Activated naive CD8-positive, alpha-beta T cell (primary cell): ENCODE results near the gene MEX3D.

Source experiments
- H3K27ac Mint-ChIP-seq: one replicate; pipeline ENCODE4 v1.8.0; 2021; ENCODE audit warnings: mixed read lengths
- H3K27me3 Mint-ChIP-seq: one replicate; pipeline ENCODE4 v1.8.0; 2021; ENCODE audit warnings: mixed read lengths
- H3K36me3 Mint-ChIP-seq: one replicate; pipeline ENCODE4 v1.8.0; 2021; ENCODE audit warnings: mixed read lengths
- H3K4me1 Mint-ChIP-seq: one replicate; pipeline ENCODE4 v1.8.0; 2021; ENCODE audit warnings: low read depth, mixed read lengths
- H3K4me3 Mint-ChIP-seq: one replicate; pipeline ENCODE4 v1.8.0; 2021; ENCODE audit warnings: mild to moderate bottlenecking, mixed read lengths
- H3K9me3 Mint-ChIP-seq: one replicate; pipeline ENCODE4 v1.8.0; 2021; ENCODE audit warnings: low read depth, mixed read lengths

The MEX3D gene

DNA sequence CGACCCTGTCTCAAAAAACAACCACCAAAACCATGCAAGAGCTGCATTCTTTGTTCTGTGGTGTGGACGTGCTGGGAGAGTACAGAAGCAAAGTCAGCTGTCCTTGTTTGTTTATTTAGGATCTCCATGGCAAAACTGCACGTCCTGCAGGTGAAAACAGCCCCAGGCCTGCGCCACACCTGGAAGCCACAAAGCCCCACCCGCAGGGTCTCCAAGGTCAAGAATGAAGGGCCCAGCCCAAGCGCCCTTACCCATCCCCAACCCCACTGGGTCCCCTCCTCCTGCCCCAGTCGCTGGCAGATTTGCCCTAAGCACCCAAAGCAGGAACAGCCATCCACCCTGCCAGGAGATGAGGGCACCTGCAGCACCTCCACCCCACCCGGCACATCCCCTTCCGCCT, 14.1 kb upstream of the MEX3D start:
- Mint-ChIP-seq H3K36me3 (no peaks in the 10 kb centered on the region), H3K27ac (no peak overlapping the region)

DNA sequence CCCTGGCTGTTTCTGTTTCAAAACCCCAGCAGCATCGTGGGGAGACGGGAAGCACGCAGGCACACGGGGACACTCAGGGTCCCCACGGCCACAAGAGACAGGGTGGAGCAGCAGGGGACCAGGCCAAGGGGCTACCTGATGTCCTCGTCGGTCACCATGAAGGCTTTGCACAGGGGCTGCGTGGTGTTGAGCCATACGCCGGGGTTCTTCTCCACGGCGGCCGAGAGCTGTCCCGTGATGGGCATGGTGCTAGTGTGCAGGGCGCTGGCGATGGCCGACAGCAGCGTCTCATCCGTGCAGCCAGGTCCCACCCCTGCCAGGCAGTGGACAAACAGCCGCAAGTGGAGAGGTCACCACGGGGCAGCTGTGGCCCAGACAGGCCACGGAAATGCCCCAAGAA, 12.8 kb upstream of the MEX3D start:
- Mint-ChIP-seq H3K27me3 (no peaks in the 10 kb centered on the region), H3K9me3 (no peaks in the 10 kb centered on the region), H3K4me3 (no peak overlapping the region), H3K27ac (no peak overlapping the region), H3K4me1 (peaks cover 5% of the 10 kb centered on the region), H3K36me3 (no peaks in the 10 kb centered on the region)

More for the DNA sequence above, 14.1 kb upstream of the MEX3D start:
- no peaks in the 10 kb centered on the region for H3K27me3 Mint-ChIP-seq
- no peak overlapping the region for H3K4me3 Mint-ChIP-seq
- no peaks in the 10 kb centered on the region for H3K9me3 Mint-ChIP-seq
- H3K4me1 Mint-ChIP-seq, result peaks cover 7% of the 10 kb centered on the region

DNA sequence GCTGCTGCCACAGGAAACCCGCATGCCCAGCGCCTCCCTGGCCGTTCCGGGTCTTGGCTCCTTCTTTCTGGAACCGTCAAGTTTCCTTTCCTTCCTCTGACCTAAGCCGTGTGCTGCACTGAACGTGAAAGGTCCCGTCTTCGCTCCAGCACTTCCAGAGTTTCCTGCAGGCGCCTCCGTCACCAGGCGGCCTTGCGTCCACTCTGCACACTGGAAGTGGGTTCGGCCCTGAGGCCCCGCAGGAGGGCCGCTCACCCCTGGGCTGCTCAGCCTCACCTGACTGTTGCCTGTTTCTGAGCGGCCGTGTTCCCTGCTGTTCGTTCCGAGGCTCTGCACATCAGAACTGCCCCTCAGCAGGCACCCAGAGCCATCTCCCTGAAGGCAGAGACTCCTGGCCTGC, 12.3 kb upstream of the MEX3D start:
- Mint-ChIP-seq H3K4me3 (no peak overlapping the region), H3K27ac (no peak overlapping the region), H3K4me1 (no peaks in the 10 kb centered on the region), H3K9me3 (no peaks in the 10 kb centered on the region), H3K36me3 (no peaks in the 10 kb centered on the region), H3K27me3 (no peaks in the 10 kb centered on the region)

DNA sequence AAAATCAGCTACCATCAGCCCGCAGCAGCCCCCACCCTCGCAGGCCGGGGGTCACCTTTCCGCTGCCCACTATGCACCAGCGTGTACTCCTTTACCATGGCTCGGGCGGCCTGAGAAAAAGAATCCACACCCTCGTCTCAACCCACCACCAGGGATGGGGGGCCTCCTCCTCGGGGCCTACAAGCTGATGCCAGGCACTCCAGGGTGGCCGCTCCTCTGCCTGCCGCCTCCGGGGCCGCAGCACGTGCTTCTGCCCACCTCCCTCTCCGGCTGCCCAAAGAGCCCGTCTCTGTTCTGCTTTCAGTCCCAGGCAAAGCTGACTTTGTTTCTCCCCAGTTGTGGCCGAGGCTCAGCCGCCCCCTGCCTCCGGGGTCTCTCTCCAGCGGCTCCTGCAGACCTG, 11.1 kb upstream of the MEX3D start:
- H3K9me3 Mint-ChIP-seq, result no peaks in the 10 kb centered on the region
- no peaks in the 10 kb centered on the region for H3K36me3 Mint-ChIP-seq
- H3K27me3 Mint-ChIP-seq, result no peaks in the 10 kb centered on the region
- no peak overlapping the region for H3K4me3 Mint-ChIP-seq
- H3K4me1 Mint-ChIP-seq, result no peaks in the 10 kb centered on the region
- no peak overlapping the region for H3K27ac Mint-ChIP-seq

DNA sequence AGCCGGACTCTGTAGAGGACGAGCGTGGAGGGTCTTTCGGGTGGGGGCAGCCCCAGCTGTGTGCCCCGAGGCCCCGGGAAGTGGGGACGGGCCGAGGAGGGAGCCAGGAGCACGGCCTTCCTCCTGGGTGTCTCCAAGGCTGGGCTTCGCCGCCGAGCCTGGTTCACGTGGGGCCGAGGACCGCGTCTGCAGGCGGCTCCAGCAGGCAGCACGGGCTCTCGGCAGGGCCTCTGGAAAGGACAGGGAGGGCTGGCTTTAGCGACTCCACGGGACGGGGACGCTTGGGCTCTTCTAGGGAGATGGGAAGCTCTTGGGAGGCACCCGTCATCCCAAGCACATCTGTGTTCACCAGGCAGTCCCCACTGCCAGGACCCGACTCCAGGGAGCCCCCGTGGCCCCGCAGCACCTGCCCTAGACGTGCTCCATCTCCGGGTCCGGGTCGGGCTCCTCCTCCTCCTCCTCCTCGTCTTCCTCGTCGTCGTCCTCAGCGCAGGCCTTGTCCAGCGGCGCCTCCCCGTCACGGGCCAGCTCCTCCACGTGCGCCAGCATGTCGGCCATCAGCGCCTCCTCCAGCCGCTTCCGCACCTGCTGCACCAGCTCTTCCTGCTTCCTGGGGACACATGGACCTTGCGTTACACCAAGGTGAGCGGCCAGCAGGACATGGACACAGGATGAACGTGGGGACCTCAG, 9.9 kb upstream of the MEX3D start:
- H3K9me3 Mint-ChIP-seq, result no peaks in the 10 kb centered on the region
- no peaks in the 10 kb centered on the region for H3K27me3 Mint-ChIP-seq
- H3K4me3 Mint-ChIP-seq, result no peak overlapping the region
- no peaks in the 10 kb centered on the region for H3K4me1 Mint-ChIP-seq
- H3K27ac Mint-ChIP-seq, result no peak overlapping the region
- no peaks in the 10 kb centered on the region for H3K36me3 Mint-ChIP-seq

DNA sequence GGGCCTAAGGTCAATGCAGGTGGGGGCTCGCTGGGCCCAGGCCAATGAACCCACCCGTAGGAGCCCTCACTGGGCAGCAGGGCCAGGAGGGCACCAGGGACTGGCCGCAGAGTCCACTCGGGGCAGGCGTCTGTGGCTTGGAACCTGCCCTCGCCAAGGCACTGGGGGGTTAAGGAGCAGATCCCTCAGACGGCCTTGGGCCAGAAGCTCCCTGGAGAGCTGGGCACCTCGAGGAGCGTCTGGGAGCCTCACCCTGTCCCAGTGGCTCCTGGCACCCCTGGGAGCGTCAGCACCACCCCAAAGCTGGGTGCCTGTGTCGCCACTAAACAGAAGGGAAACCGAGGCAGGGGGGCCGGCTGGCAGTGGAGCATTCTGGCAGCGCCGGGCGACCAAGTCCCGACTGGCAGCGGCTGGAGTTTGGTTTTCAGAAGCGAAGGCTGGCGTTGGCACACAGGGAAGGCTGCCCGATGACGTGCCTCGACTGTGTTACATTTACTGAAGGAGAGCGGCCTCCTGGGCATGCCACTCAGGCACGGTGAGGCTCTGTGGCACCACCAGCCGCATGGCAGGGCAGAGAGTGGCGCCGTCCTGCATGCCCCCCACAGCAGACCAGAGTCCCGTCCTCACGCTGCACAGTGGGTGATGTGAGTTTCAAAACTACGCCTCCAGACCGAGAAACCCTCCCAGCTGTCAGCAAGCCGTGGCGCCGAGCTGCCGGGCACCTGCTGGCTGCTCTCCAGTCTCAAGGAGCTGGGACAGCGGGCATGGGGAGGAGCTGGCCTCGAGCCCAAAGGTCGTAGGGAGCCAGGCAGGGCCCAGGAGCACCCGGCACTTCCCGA, 9.2 kb upstream of the MEX3D start:
- no peaks in the 10 kb centered on the region for H3K27me3 Mint-ChIP-seq
- H3K36me3 Mint-ChIP-seq, result no peaks in the 10 kb centered on the region
- H3K4me3 Mint-ChIP-seq, result no peak overlapping the region
- no peaks in the 10 kb centered on the region for H3K9me3 Mint-ChIP-seq
- no peaks in the 10 kb centered on the region for H3K4me1 Mint-ChIP-seq
- no peak overlapping the region for H3K27ac Mint-ChIP-seq

DNA sequence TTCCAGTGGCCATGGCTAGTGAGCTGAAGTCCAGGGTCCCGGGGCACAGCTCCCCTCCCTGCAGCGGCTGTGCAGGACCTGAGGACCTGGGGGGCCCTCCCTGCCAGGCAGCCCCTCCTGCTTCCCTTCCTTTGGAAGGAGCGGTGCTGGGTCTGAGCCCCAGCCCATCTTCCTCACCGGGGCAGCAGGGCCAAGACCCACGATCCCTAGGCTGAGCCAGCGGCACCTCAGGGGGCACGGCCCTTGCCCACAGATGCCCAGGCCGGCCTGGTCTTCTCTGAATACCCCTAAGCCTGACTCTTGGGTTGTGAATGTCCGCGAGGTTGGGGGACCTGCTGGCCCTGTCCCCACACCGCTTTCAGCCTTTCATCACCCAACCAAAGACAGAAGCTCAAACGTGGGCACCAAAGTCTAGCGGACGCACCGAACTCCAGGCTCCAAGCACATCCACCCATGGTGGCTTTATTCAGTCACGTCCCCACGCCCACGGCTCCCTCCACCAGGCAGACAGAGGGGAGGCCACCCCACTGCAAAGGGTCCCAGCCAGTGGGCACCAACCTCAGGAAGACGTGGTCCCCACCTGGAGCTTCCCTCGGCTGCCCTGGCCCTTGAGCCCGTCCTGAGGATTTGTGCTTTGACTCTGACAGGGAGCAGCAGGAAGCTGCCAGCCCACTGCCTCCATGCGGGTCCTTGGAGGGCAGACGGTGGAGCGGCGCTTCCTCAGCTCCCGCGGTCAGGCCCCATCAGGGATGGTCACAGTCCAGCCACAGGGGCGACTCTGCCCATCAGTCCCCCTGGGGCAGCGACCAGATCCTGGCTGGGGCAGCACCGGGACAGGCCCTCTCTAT, 8.3 kb upstream of the MEX3D start:
- Mint-ChIP-seq H3K36me3 (no peaks in the 10 kb centered on the region), H3K27ac (no peak overlapping the region), H3K4me3 (no peak overlapping the region), H3K27me3 (no peaks in the 10 kb centered on the region), H3K9me3 (no peaks in the 10 kb centered on the region), H3K4me1 (no peaks in the 10 kb centered on the region)

DNA sequence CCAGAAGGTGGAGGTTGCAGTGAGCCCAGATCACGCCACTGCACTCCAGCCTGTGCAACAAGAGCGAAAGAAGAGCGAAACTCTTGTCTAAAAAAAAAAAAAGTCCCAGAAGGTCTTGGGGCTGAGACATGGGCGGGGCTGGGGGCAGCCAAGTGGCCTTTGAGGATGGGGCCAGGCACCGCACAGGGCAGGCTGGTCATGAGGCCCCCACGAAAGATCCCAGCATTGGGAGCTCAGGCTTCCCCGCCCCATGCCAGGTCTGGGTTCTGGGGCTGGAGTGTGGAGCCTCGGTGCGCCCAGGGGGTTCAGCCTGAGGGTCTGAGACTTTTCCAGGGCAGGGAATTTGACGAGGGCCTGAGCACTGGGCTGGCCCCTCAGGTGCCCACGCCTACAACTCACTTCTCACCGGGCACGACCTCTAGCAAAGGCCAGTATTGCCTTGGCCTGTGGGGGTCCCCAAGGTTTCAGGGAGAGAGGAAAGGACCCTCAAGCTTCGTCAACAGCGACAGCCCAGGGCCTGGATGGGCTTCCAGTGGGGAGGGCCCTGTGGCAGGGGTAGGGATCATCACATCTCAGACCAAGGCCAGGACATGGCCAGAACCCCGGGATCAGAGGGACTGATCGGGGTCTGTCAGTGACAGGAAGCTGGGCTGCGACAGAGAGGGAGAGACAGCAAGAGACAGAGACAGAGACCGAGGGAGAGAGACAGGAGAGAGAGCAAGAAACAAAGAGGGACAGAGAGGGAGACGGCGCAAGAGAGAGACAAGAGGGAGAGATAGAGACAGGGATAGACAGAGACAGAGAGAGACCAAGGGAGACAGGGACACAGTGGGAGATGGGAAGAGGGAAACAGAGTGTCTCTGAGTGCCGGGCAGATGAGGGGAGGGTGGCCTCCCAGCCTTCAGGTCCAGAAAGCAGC, 7.5 kb upstream of the MEX3D start:
- Mint-ChIP-seq H3K4me3 (no peak overlapping the region), H3K27me3 (no peaks in the 10 kb centered on the region), H3K4me1 (no peaks in the 10 kb centered on the region), H3K27ac (no peak overlapping the region), H3K9me3 (no peaks in the 10 kb centered on the region), H3K36me3 (no peaks in the 10 kb centered on the region)

DNA sequence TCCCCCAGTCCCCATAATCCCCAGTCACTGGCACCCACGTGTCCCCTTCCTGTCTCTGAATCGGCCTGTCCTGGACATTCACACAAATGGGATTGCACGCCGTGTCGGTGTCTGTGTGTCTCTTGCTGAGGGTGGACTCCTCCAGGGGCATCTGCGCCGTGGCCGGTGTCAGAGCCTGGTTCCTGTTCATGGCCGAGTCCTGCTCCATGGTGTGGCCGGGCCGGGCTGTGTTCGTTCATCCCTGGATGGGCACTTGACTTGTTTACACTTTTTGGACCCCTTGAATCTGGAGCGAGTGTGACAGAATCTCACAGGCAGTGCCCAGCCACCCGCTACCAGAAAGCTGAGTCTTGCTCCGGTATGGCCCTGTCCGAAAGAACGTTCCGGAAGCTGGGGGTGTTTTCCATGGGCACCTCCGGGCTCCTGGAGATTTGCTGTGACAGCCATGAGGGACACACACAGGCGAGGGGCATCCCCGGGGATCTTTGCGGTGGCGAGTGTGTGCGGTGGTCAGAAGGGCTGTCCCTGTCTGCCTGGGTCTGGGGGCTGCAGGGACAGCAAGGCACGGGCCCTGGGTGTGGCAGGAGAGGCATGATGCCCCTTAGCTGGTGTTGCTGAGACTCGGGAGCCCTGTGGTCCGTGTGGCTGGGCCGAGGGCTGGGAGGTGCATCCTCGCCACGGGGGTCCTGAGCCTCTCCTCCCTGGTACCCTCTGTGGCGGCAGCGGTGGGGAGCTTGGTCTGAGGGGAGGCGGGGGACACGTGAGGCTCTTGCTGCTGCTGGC, 6.4 kb upstream of the MEX3D start:
- no peaks in the 10 kb centered on the region for H3K27me3 Mint-ChIP-seq
- no peak overlapping the region for H3K27ac Mint-ChIP-seq
- H3K9me3 Mint-ChIP-seq, result no peaks in the 10 kb centered on the region
- H3K4me3 Mint-ChIP-seq, result no peak overlapping the region
- H3K36me3 Mint-ChIP-seq, result no peaks in the 10 kb centered on the region
- peaks cover 1% of the 10 kb centered on the region for H3K4me1 Mint-ChIP-seq

DNA sequence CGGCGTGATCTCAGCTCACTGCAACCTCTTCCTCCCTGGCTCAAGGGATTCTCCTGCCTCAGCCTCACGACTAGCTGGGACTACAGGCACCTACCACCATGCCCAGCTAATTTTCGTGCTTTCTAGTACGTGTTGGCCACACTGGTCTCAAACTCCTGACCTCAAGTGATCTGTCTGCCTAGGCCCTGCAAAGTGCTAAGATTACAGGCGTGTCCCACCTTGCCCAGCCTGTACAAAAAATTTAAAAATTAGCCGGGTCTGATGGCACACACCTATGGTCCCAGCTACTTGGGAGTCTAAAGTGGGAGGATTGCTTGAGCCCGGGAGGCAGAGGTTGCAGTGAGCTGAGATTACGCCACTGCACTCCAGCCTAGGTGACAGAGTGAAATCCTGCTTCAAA, 4.7 kb upstream of the MEX3D start:
- H3K27ac Mint-ChIP-seq, result no peak overlapping the region
- H3K4me3 Mint-ChIP-seq, result no peak overlapping the region
- no peaks in the 10 kb centered on the region for H3K36me3 Mint-ChIP-seq
- H3K27me3 Mint-ChIP-seq, result no peaks in the 10 kb centered on the region
- peaks cover 1% of the 10 kb centered on the region for H3K4me1 Mint-ChIP-seq
- H3K9me3 Mint-ChIP-seq, result no peaks in the 10 kb centered on the region

DNA sequence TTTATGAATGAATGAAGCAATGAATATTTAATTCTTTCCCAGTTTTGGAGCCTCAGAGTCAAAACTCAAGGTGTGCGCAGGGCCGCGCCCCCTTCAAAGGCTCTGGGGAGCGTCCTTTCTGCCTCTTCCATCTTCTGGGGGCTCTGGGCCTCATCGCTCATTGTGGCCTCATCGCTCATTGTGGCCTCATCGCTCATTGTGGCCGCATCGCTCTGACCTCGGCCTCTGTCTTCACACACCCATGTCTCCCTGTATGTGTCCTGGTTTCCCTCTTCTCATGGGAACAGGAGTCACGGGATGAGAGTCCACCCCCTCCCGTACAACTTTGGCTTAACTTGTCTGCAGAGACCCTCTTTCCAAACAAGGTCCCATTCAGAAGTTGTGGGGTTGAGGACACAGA, 3.2 kb upstream of the MEX3D start:
- no peaks in the 10 kb centered on the region for H3K9me3 Mint-ChIP-seq
- H3K27ac Mint-ChIP-seq, result no peak overlapping the region
- H3K27me3 Mint-ChIP-seq, result no peaks in the 10 kb centered on the region
- peaks cover 1% of the 10 kb centered on the region for H3K4me1 Mint-ChIP-seq
- no peaks in the 10 kb centered on the region for H3K36me3 Mint-ChIP-seq
- no peak overlapping the region for H3K4me3 Mint-ChIP-seq

DNA sequence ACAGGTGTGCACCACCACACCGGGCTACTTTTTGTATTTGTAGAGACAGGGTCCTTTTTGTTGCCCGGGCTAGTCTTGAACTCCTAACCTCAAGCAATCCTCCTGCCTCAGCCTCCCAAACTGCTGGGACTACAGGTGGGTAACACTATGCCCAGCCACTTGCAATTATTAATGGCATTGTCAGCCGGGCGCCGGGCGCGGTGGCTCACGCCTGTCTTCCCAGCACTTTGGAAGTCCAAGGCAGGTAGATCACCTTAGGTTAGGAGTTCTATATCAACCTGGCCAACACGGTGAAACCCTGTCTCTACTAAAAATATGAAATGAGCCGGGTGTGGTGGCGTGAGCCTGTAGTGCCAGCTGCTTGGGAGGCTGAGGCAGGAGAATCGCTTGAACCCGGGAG, 2.7 kb upstream of the MEX3D start:
- H3K27me3 Mint-ChIP-seq, result no peaks in the 10 kb centered on the region
- no peak overlapping the region for H3K4me3 Mint-ChIP-seq
- no peaks in the 10 kb centered on the region for H3K36me3 Mint-ChIP-seq
- H3K9me3 Mint-ChIP-seq, result no peaks in the 10 kb centered on the region
- no peak overlapping the region for H3K27ac Mint-ChIP-seq
- H3K4me1 Mint-ChIP-seq, result peaks cover 1% of the 10 kb centered on the region

DNA sequence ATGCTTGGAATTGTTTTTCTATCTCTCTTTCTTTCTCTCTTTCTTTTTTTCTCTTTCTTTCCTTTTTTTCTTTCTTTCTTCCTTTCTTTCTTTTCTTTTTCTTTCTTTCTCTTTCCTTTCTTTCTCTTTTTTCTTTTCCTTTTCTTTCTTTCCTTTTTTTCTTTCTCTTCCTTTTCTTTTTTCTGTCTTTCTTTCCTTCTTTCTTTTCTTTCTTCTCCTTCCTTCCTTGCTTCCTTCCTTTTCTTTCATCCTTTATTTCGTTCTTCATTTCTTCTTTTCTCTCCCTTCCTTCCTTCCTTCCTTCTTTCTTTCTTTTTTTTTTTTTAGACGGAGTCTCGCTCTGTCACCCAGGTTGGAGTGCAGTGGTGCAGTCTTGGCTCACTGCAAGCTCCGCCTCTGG, 1.9 kb upstream of the MEX3D start:
- peak overlapping the region; percentile 53 for H3K4me3 Mint-ChIP-seq
- H3K36me3 Mint-ChIP-seq, result no peaks in the 10 kb centered on the region
- H3K27ac Mint-ChIP-seq, result no peak overlapping the region
- no peaks in the 10 kb centered on the region for H3K27me3 Mint-ChIP-seq
- H3K9me3 Mint-ChIP-seq, result no peaks in the 10 kb centered on the region
- H3K4me1 Mint-ChIP-seq, result peaks cover 1% of the 10 kb centered on the region

DNA sequence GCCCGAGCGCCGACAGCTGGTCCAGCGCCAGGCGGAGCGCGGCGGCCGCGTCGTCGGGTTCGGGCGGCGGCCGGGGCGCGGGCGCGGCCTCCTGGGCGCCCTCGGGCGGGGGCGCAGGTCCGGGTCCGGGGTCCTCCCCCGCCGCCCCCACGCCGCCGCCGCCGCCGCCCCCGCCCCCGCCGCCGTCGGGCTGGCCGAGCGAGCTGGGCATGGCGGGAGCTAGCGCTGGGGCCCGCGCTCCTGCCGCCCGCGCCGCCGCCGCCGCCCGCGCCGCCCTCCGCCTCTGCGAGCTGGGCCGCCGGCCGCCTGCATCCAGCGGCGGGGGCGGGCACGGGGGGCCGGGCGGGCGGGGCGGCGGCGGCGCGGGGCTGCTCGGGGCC, 287 bp downstream of the MEX3D start:
- no peaks in the 10 kb centered on the region for H3K27me3 Mint-ChIP-seq
- no peak overlapping the region for H3K4me3 Mint-ChIP-seq
- H3K27ac Mint-ChIP-seq, result no peak overlapping the region
- peaks cover 1% of the 10 kb centered on the region for H3K4me1 Mint-ChIP-seq
- no peaks in the 10 kb centered on the region for H3K36me3 Mint-ChIP-seq
- H3K9me3 Mint-ChIP-seq, result no peaks in the 10 kb centered on the region
